D721Med (cell line): ENCODE results near the gene APOBEC3G.

Experiments
- DNase-seq: peaks from one replicate; pipeline ENCODE4 v3.0.0; 2011; ENCODE audit warnings: low spot score; ENCODE audit not compliant: insufficient read length
- FAIRE-seq: peaks from 2 replicates; lab custom pipeline; 2011; peaks lifted over from hg19 to GRCh38; lab: Jason Lieb, UNC
- CTCF ChIP-seq: IDR thresholded peaks from 2 replicates; pipeline ENCODE4 v1.5.1; 2012; ENCODE audit warnings: mild to moderate bottlenecking, control low read depth; ENCODE audit not compliant: insufficient read depth; ENCODE audit errors: missing control alignments

The APOBEC3G gene

GRCh38 chr22:39130152-39130704 lies 53.2 kb downstream of the APOBEC3G start:
- no peak for TF ChIP-seq CTCF
- no peak for DNase-seq
- FAIRE-seq, result no peak

GRCh38 chr22:39130892-39131855 lies 54.1 kb downstream of the APOBEC3G start:
- no peak for TF ChIP-seq CTCF

GRCh38 chr22:39132281-39132680 lies 55.2 kb downstream of the APOBEC3G start:
- FAIRE-seq (no peak), DNase-seq (no peak)
- TF ChIP-seq CTCF, result no peak

More at GRCh38 chr22:39130892-39131855, 54.1 kb downstream of the APOBEC3G start:
- DNase-seq (no peak), FAIRE-seq (no peak)

- DNase-seq, result no peak
- no peak for TF ChIP-seq CTCF
- no peak for FAIRE-seq
Measured at GRCh38 chr22:39132871-39133524, 55.9 kb downstream of the APOBEC3G start.

GRCh38 chr22:39133871-39134270 lies 56.8 kb downstream of the APOBEC3G start:
- no peak for TF ChIP-seq CTCF
- no peak for FAIRE-seq
- DNase-seq, result no peak

- DNase-seq, result no peak
Measured at GRCh38 chr22:39134366-39135091, 57.5 kb downstream of the APOBEC3G start.

More at GRCh38 chr22:39134366-39135091, 57.5 kb downstream of the APOBEC3G start:
- TF ChIP-seq CTCF, result no peak
- FAIRE-seq, result no peak
